ENCODE measurements around the gene XPO4. TPM values are rescaled to one million over a fixed set of nuclear protein-coding genes. Genes with fewer than 3 reads are reported as not detected.

The XPO4 gene
- total RNA-seq, 4 donors from 2014 or later = 8.8 to 25.0 (median 18.6) TPM

DNA sequence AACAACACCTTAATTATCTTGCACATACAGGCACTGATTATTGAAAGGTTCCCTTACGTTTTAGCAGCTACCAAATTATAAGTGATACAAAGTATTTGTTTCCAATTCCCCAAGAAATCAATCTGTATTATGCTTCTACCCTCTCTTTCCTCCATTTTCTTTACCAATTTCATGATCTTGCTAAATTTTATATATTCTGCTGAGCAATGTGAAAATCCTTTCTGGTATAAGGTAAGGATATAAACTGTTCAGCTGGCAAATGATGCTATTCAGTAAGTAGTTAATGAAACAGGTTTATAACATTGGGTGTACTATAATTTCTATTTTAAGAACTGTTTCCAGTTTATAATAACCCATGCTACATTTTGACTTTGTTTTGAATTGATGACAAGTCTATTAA lies 127.8 kb downstream of the XPO4 start:
- H3K9me3 ChIP-seq = no peaks in the 10 kb centered on the region
- 81 to 86% methylated on average over 1 of the region's 1 CpG for WGBS, 2 donors
- H3K36me3 ChIP-seq = peaks cover 0 to 21% (median 0%) of the 10 kb centered on the region in 3 donors
- no peak overlapping the region for H3K4me3 ChIP-seq
- no peak overlapping the region for H3K27ac ChIP-seq
- intact Hi-C loops (cut with DNase I) = no loop called here
- no peak for DNase-seq
- peaks cover 0 to 15% (median 4%) of the 10 kb centered on the region in 3 donors for H3K4me1 ChIP-seq
- H3K27me3 ChIP-seq = no peaks in the 10 kb centered on the region
- TF ChIP-seq POLR2A (IDR thresholded peaks at IDR 0.05) = no peak
- TF ChIP-seq, protein P1, sequence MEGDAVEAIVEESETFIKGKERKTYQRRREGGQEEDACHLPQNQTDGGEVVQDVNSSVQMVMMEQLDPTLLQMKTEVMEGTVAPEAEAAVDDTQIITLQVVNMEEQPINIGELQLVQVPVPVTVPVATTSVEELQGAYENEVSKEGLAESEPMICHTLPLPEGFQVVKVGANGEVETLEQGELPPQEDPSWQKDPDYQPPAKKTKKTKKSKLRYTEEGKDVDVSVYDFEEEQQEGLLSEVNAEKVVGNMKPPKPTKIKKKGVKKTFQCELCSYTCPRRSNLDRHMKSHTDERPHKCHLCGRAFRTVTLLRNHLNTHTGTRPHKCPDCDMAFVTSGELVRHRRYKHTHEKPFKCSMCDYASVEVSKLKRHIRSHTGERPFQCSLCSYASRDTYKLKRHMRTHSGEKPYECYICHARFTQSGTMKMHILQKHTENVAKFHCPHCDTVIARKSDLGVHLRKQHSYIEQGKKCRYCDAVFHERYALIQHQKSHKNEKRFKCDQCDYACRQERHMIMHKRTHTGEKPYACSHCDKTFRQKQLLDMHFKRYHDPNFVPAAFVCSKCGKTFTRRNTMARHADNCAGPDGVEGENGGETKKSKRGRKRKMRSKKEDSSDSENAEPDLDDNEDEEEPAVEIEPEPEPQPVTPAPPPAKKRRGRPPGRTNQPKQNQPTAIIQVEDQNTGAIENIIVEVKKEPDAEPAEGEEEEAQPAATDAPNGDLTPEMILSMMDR (IDR thresholded peaks at IDR 0.05) = no peak

DNA sequence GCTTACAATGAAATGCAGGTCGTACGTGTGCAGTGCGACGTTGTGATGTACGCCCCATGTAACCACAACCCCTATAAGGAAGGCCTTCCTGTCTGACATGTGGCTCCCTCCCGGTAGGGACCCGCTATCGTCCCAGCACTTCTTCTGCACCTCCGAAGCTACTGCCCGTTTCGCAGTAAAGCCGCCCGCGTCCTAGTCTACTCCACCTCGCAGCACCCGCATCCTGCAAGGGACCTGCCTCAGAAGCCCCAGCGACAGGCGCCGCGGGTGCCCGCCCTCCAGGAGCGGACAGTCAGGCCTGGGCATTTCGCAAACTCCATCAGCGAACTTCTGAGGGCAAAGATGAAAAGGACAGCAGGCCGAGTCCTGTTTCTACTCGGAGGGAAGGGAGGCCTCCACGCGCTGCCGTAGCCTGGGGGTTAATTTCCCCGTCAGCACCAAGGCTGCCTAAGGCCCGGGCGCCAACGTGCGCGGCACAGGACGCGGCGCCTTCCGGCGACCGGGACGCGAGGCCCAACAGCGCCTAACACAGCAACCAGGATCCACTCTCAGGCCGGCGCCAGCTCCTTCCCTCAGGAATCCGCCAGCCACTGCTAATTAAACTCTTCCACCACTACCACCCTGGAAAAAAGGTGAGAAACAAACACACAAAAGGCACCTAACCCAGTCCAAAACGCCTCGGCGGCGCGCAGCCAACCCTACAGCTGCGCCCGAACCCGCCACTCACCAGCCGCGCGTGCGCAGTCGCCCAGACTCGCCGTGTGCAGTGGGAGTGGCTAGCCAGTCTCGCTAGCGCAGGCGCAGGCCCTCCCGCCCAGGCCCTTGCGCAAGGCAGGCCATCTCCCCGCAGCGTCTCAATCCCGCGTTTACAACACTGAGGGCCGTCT lies 129.1 kb downstream of the XPO4 start, which contains the start of gene EEF1AKMT1:
TSS of gene EEF1AKMT1 (minus strand) at position 768 of the 887 bp plus-strand sequence. CDS start 16,363 bp downstream, outside the sequence.
- peak; percentile 69 for DNase-seq
- H3K4me1 ChIP-seq = peaks cover 0 to 15% (median 4%) of the 10 kb centered on the region in 3 donors
- peaks cover 0 to under 1% (median 0%) of the 10 kb centered on the region in 3 donors for H3K9me3 ChIP-seq
- H3K27ac ChIP-seq = peak within 1 kb of the TSS; percentile 89 to 95 (median 92)
- H3K36me3 ChIP-seq = peaks cover 0 to 20% (median 0%) of the 10 kb centered on the region in 3 donors
- intact Hi-C loops (cut with DNase I) = no loop called here
- H3K4me3 ChIP-seq = peak within 1 kb of the TSS; percentile 41 to 72 (median 63)
- no peaks in the 10 kb centered on the region for H3K27me3 ChIP-seq
- TF ChIP-seq, protein P1 (IDR thresholded peaks at IDR 0.05) = no peak
- peak in 3 of 4 donors; percentile 83 to 91 (median 84) for TF ChIP-seq POLR2A (IDR thresholded peaks at IDR 0.05)
- 0 to 1% methylated on average over 15 to 35 of the region's 72 CpGs for WGBS, 2 donors

DNA sequence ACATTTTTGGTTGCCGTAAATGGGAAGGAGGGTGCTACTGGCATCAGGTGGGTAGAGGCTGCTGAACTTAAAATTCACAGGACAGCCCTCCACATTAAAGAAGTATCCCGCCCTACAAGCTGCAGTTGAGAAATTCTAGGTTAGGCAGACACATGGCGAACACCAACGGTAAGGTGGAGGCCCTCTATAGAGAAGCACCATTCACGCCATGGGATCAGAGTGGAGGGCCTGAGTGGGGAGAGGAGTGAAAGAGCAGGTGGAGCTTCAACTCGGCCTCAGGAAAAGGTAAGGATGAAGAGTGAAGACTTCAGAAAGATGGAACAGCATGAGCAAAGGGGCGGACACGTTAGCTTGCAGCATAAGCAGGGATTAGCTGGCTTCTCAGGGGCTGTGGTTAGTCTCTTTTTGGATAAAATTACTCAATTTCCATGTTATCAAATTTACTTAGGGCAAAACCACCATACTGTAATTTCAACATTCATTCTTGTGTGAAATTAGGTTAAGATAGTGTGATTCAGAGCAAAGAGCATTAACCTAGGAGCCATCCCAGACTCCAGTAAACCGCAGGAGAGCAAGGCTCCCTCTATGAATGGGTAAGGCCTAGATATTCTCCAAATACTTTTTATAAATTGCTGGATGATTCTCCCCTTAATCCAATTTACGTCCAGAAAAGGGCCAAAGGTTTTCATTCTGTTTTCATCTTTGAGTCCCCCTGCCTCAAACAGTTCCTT lies 130.0 kb downstream of the XPO4 start:
- peaks cover 0 to 10% (median 7%) of the 10 kb centered on the region in 3 donors for H3K9me3 ChIP-seq
- H3K27me3 ChIP-seq = no peaks in the 10 kb centered on the region
- intact Hi-C loops (cut with DNase I) = no loop called here
- DNase-seq = no peak
- H3K4me3 ChIP-seq = peak overlapping the region; percentile 41 to 72 (median 63)
- peak overlapping the region; percentile 89 to 95 (median 92) for H3K27ac ChIP-seq
- H3K36me3 ChIP-seq = peaks cover 0 to 20% (median 0%) of the 10 kb centered on the region in 3 donors
- TF ChIP-seq POLR2A (IDR thresholded peaks at IDR 0.05) = no peak
- TF ChIP-seq, protein P1 (IDR thresholded peaks at IDR 0.05) = no peak
- peaks cover 0 to 15% (median 4%) of the 10 kb centered on the region in 3 donors for H3K4me1 ChIP-seq
- WGBS, 2 donors = 75 to 80% methylated on average over 10 of the region's 10 CpGs

DNA sequence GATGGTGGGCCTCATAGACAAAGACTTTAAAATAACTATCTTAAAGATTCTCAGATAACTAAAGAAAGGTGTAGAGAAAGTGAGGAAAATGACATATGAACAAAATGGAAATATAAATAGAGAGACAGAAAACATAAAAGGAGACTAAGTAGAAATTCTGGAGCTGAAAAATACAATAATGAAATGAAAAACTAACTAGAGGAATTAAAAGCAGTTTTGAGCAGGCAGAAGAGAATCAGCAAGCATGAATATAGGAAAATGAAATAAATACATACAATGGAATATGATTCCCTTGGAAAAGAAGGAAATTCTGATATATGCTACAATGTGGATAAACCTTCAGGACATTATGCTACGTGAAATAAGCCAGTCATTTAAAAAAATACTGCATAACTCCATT lies 132.7 kb downstream of the XPO4 start:
- Histone ChIP-seq H3K9me3 (peaks cover 0 to 12% (median 10%) of the 10 kb centered on the region in 3 donors), H3K27ac (no peak overlapping the region), H3K27me3 (no peaks in the 10 kb centered on the region), H3K4me1 (peaks cover 0 to 15% (median 4%) of the 10 kb centered on the region in 3 donors), H3K36me3 (peaks cover 0 to 20% (median 0%) of the 10 kb centered on the region in 3 donors), H3K4me3 (no peak overlapping the region)
- intact Hi-C loops (cut with DNase I) = no loop called here
- TF ChIP-seq, protein P1 (IDR thresholded peaks at IDR 0.05) = no peak
- TF ChIP-seq POLR2A (IDR thresholded peaks at IDR 0.05) = no peak
- WGBS, 2 donors = 94 to 96% methylated on average over 1 of the region's 1 CpG
- no peak for DNase-seq
